Thyroid gland (tissue), 4 donors: ENCODE data around the gene SDS.

ENCODE experiments used
- POLR2A ChIP-seq, 2 donors: fragments of 450-650 bp; IDR thresholded peaks; one replicate each; pipeline ENCODE4 v1.6.1; 2017; ENCODE audit warnings: antibody characterized with exemption in 2 of 2, mild to moderate bottlenecking in 2 of 2, moderate library complexity in 1 of 2
- TF ChIP-seq, protein P1 (sequence below), 6 experiments: fragments of 200-600 bp in 3 of 6; fragments of 450-650 bp in 3 of 6; sonication (generic) in 3 of 6; IDR thresholded peaks; one replicate each; pipeline ENCODE4 v1.5.1; 2016 to 2019; ENCODE audit warnings: antibody characterized with exemption in 6 of 6, mild to moderate bottlenecking in 2 of 6, inconsistent platforms in 1 of 6, moderate library complexity in 1 of 6

DNA sequence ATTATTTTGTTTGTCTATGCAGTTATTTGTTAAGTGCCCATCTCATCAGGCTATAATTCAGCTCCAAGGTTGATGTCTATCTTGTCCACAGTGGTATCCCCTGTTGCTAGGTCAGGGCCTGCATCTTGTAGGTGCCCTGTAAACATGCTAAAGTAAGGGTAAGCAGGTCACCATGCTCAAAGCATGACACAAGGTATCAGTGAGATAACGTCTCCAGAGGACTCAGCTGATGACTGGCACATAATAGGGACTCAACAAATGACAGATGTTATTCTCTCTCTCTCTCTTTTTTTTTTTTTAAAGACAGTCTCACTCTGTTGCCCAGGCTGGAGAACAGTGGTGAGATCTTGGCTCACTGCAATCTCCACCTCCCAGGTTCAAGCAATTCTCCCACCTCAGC is 20.8 kb upstream of the SDS start:
- TF ChIP-seq, protein P1, sequence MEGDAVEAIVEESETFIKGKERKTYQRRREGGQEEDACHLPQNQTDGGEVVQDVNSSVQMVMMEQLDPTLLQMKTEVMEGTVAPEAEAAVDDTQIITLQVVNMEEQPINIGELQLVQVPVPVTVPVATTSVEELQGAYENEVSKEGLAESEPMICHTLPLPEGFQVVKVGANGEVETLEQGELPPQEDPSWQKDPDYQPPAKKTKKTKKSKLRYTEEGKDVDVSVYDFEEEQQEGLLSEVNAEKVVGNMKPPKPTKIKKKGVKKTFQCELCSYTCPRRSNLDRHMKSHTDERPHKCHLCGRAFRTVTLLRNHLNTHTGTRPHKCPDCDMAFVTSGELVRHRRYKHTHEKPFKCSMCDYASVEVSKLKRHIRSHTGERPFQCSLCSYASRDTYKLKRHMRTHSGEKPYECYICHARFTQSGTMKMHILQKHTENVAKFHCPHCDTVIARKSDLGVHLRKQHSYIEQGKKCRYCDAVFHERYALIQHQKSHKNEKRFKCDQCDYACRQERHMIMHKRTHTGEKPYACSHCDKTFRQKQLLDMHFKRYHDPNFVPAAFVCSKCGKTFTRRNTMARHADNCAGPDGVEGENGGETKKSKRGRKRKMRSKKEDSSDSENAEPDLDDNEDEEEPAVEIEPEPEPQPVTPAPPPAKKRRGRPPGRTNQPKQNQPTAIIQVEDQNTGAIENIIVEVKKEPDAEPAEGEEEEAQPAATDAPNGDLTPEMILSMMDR (IDR thresholded peaks at IDR 0.05), result no peak
- no peak for TF ChIP-seq POLR2A (IDR thresholded peaks at IDR 0.05)
